Tibial artery (tissue), 4 donors: ENCODE measurements around the gene DNAAF3.

Experiments
- DNase-seq, 2 donors: peaks; one replicate each; pipeline ENCODE4 v3.0.0-alpha.2; 2019
- H3K27ac ChIP-seq, 2 donors: fragments of 200-600 bp; sonication (generic) in 1 of 2; 1 replicate in 1 of 2; 2 replicates in 1 of 2; pipeline ENCODE4 v1.5.1; 2018 to 2019; ENCODE audit warnings: mild to moderate bottlenecking in 1 of 2
- H3K27me3 ChIP-seq, 2 donors: fragments of 200-600 bp; sonication (generic) in 1 of 2; one replicate each; pipeline versions ENCODE4 v1.5.1 to v1.6.0; 2016 to 2019
- H3K36me3 ChIP-seq, 3 donors: fragments of 200-600 bp; sonication (generic) in 2 of 3; one replicate each; pipeline ENCODE4 v1.5.1; 2016 to 2019; ENCODE audit warnings: mild to moderate bottlenecking in 2 of 3
- H3K4me1 ChIP-seq, 4 donors: fragments of 200-600 bp; sonication (generic) in 2 of 4; 1 replicate in 3 of 4; 2 replicates in 1 of 4; pipeline ENCODE4 v1.5.1; 2016 to 2019
- H3K4me3 ChIP-seq, 2 donors: fragments of 200-600 bp; sonication (generic) in 1 of 2; 1 replicate in 1 of 2; 2 replicates in 1 of 2; pipeline ENCODE4 v1.5.1; 2018 to 2019; ENCODE audit warnings: mild to moderate bottlenecking in 2 of 2
- H3K9me3 ChIP-seq, 3 donors: fragments of 200-600 bp; sonication (generic) in 1 of 3; one replicate each; pipeline ENCODE4 v1.5.1; 2016 to 2019
- CTCF ChIP-seq, 2 experiments: fragments of 200-600 bp in 1 of 2; fragments of 450-650 bp in 1 of 2; IDR thresholded peaks; one replicate each; pipeline ENCODE4 v1.5.1; 2017 to 2019; ENCODE audit warnings: antibody characterized with exemption in 2 of 2, mild to moderate bottlenecking in 1 of 2, moderate library complexity in 1 of 2
- intact Hi-C: fragments of 100-400 bp; cut with DNase I; formaldehyde crosslinking; loops from one replicate; pipeline ENCODE4 v1.15.0; 2023; ENCODE audit warnings: low total_unique reads

Gene DNAAF3

GRCh38 chr19:55111238-55111831 is 55.1 kb downstream of the DNAAF3 start:
- H3K27ac ChIP-seq, result peak overlapping the region; percentile 88 to 92
- no peaks in the 10 kb centered on the region for H3K27me3 ChIP-seq
- peaks cover 5 to 45% (median 13%) of the 10 kb centered on the region in 3 donors for H3K36me3 ChIP-seq
- no peaks in the 10 kb centered on the region for H3K9me3 ChIP-seq
- intact Hi-C loops, result no loop called here
- no peak for TF ChIP-seq CTCF (IDR thresholded peaks at IDR 0.05)
- H3K4me3 ChIP-seq, result no peak overlapping the region
- peaks cover 0 to 57% (median 46%) of the 10 kb centered on the region in 4 donors for H3K4me1 ChIP-seq
- no peak for DNase-seq

GRCh38 chr19:55109527-55110291 is 56.7 kb downstream of the DNAAF3 start:
- Histone ChIP-seq H3K4me1 (peaks cover 0 to 42% (median 31%) of the 10 kb centered on the region in 4 donors), H3K27me3 (no peaks in the 10 kb centered on the region), H3K36me3 (peaks cover 5 to 61% (median 28%) of the 10 kb centered on the region in 3 donors), H3K4me3 (no peak overlapping the region), H3K27ac (no peak overlapping the region), H3K9me3 (no peaks in the 10 kb centered on the region)
- TF ChIP-seq CTCF (IDR thresholded peaks at IDR 0.05), result no peak
- intact Hi-C loops, result no loop called here
- DNase-seq, result no peak
